ENCODE data around the gene OR5AU1.

DNA sequence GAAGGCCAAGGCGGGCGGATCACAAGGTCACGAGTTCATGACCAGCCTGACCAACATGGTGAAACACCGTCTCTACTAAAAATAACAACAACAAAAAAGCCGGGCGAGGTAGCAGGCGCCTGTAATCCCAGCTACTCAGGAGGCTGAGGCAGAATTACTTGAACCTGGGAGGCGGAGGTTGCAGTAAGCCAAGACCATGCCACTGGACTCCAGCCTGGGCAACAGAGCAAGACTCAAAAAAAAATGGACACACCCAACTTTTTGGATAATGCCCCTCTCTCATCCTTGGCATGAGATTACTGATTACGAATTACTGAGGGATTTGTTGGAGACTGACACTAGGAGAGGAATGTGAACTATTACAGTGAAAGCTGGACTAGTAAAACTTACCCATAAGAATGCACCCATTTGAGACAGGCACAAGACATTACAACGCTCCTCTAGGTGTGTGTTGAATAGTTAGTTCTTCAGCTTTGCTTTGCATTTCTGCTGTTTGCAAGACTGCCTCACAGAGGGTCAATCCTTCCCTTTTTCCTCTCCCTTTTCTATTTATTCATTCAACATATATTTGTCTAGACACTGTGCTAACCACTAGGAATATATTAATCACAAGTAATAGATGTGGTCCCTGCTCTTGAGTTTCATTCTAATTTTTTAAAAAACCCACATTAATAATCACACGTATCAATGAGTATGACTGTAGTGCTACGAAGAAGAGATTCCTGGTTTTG, 46.0 kb upstream of the OR5AU1 start:
- TF ChIP-seq, protein P1, sequence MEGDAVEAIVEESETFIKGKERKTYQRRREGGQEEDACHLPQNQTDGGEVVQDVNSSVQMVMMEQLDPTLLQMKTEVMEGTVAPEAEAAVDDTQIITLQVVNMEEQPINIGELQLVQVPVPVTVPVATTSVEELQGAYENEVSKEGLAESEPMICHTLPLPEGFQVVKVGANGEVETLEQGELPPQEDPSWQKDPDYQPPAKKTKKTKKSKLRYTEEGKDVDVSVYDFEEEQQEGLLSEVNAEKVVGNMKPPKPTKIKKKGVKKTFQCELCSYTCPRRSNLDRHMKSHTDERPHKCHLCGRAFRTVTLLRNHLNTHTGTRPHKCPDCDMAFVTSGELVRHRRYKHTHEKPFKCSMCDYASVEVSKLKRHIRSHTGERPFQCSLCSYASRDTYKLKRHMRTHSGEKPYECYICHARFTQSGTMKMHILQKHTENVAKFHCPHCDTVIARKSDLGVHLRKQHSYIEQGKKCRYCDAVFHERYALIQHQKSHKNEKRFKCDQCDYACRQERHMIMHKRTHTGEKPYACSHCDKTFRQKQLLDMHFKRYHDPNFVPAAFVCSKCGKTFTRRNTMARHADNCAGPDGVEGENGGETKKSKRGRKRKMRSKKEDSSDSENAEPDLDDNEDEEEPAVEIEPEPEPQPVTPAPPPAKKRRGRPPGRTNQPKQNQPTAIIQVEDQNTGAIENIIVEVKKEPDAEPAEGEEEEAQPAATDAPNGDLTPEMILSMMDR (IDR thresholded peaks at IDR 0.05; ENCODE audit: poor library complexity), result no peak
- TF ChIP-seq EZH2 (IDR thresholded peaks at IDR 0.05; ENCODE audit: borderline replicate concordance), result no peak

All from hepatocyte (in vitro differentiated cells).